HG02798 (cell line): ENCODE data around the gene ZG16B.
A peak's percentile ranks its signal among the peaks of the same experiment; 100 is the strongest.

Source experiments
- ATAC-seq: cut with Tn5 transposase; IDR thresholded peaks from one replicate; pipeline ENCODE4 v1.9.1; 2021; ENCODE audit warnings: mild to moderate bottlenecking; ENCODE audit not compliant: unreplicated experiment, poor library complexity

The ZG16B gene

GRCh38 chr16:2859686-2860265, 29.7 kb downstream of the ZG16B start:
- no peak for ATAC-seq

- ATAC-seq, result no peak
Observed at GRCh38 chr16:2860826-2861567, 30.9 kb downstream of the ZG16B start.

- ATAC-seq, result no peak
Observed at GRCh38 chr16:2865651-2866050, 35.5 kb downstream of the ZG16B start.

GRCh38 chr16:2866431-2866830, 36.3 kb downstream of the ZG16B start:
- no peak for ATAC-seq

GRCh38 chr16:2867661-2867986, 37.5 kb downstream of the ZG16B start:
- ATAC-seq, result no peak

- peak; percentile 92 for ATAC-seq
Observed at GRCh38 chr16:2867987-2868789, 38.1 kb downstream of the ZG16B start.

GRCh38 chr16:2871926-2872325, 41.8 kb downstream of the ZG16B start:
- ATAC-seq, result no peak

GRCh38 chr16:2874032-2874911, 44.2 kb downstream of the ZG16B start:
- ATAC-seq, result no peak

GRCh38 chr16:2874912-2875362, 44.8 kb downstream of the ZG16B start:
- ATAC-seq, result peak; percentile 78

- no peak for ATAC-seq
Observed at GRCh38 chr16:2879854-2880508, 49.9 kb downstream of the ZG16B start.
